Articular chondrocyte of knee joint (primary cell): ENCODE measurements around the gene C1orf35. TPM values are rescaled to one million over a fixed set of nuclear protein-coding genes. Genes with fewer than 3 reads are reported as not detected.

Experiments
- small RNA-seq: library from RNA; depleted of rRNA; stranded (forward); fragments of <200 nt; gene quantifications from one replicate; pipeline ENCODE3, GENCODE V24; 2012
- total RNA-seq: library from RNA; depleted of rRNA; stranded (reverse); fragments of >200 nt; gene quantifications from 2 replicates; pipeline ENCODE4 v1.2.3, GENCODE V29; 2012

Gene C1orf35
- 3.4 and 5.6 TPM in 2 replicates for total RNA-seq

GRCh38 chr1:228102791-228103620 is at the start of gene C1orf35:
Gene C1orf35, minus strand, starts transcription at chr1:228103325. Its CDS starts 98 bp downstream, at chr1:228103227.

GRCh38 chr1:228149406-228150119 is 46.4 kb upstream of the C1orf35 start, which contains the start of gene GJC2:
Gene GJC2, plus strand, starts transcription at chr1:228149930. Its CDS starts 7,829 bp downstream, at chr1:228157759.

GRCh38 chr1:228139931-228140723 is 37.0 kb upstream of the C1orf35 start, which contains the start of gene GUK1:
Gene GUK1, plus strand, starts transcription at chr1:228140279. Its CDS starts 24 bp downstream, at chr1:228140303.

GRCh38 chr1:228109073-228109961 is 6.2 kb upstream of the C1orf35 start, which contains the start of gene MRPL55:
Gene MRPL55, minus strand, starts transcription at chr1:228109299. Its CDS starts 1,039 bp downstream, at chr1:228108260.

GRCh38 chr1:228082214-228082917 is 20.8 kb downstream of the C1orf35 start, which contains the start of gene ARF1:
Gene ARF1, plus strand, starts transcription at chr1:228082708. Its CDS starts 14,407 bp downstream, at chr1:228097115.

Small RNAs within 50 kb of the gene (small RNA-seq; reads per million reads assigned to genes)
- not detected for gene AL359510.1

Other genes with a start within 250 kb of the C1orf35 start
- 0.52 and 0.76 TPM in 2 replicates for gene WNT9A, start 155.4 kb downstream of the C1orf35 start, total RNA-seq
- gene WNT3A, start 96.3 kb downstream of the C1orf35 start, total RNA-seq, result not detected in 2 replicates
- 267 and 269 TPM in 2 replicates for gene ARF1, start 20.6 kb downstream of the C1orf35 start, total RNA-seq
- gene MRPL55, start 6.0 kb upstream of the C1orf35 start, total RNA-seq, result 27.0 and 29.3 TPM in 2 replicates
- gene GUK1, start 37.0 kb upstream of the C1orf35 start, total RNA-seq, result 249 and 276 TPM in 2 replicates
- gene GJC2, start 46.6 kb upstream of the C1orf35 start, total RNA-seq, result 2.1 TPM in 2 replicates
- gene IBA57, start 62.5 kb upstream of the C1orf35 start, total RNA-seq, result 4.6 and 4.8 TPM in 2 replicates
- gene OBSCN, start 104.7 kb upstream of the C1orf35 start, total RNA-seq, result 5.0 and 5.9 TPM in 2 replicates